HG02938 (cell line): ENCODE results near the gene CYP27B1.

Source experiments
- ATAC-seq: cut with Tn5 transposase; IDR thresholded peaks from one replicate; pipeline ENCODE4 v1.9.1; 2021; ENCODE audit warnings: mild to moderate bottlenecking, moderate library complexity; ENCODE audit not compliant: unreplicated experiment

The CYP27B1 gene

DNA sequence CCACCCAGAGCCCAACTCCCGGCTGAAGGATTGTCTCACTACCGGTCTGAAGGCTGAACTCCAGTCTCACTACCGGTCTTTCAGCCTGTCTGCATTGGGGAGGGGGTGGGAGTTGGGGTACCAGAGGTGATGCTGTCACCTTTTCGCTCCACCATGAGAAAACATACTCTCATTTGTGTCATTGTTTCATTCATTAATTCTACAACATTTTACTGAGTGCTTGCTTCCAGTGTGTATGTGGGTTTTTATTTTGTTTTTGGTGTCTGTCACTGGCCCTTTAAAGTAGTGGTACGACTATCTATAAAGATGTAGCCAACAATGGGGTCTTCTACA, 14.2 kb downstream of the CYP27B1 start:
- ATAC-seq: peak; percentile 3

GRCh38 chr12:57751788-57752667, 14.8 kb downstream of the CYP27B1 start, which contains the start of gene CDK4:
CDK4 (minus strand) TSS chr12:57752310; CDS start chr12:57751717, 593 bp downstream.
- peak; percentile 71 for ATAC-seq

GRCh38 chr12:57751432-57751787, 15.5 kb downstream of the CYP27B1 start:
- no peak for ATAC-seq

DNA sequence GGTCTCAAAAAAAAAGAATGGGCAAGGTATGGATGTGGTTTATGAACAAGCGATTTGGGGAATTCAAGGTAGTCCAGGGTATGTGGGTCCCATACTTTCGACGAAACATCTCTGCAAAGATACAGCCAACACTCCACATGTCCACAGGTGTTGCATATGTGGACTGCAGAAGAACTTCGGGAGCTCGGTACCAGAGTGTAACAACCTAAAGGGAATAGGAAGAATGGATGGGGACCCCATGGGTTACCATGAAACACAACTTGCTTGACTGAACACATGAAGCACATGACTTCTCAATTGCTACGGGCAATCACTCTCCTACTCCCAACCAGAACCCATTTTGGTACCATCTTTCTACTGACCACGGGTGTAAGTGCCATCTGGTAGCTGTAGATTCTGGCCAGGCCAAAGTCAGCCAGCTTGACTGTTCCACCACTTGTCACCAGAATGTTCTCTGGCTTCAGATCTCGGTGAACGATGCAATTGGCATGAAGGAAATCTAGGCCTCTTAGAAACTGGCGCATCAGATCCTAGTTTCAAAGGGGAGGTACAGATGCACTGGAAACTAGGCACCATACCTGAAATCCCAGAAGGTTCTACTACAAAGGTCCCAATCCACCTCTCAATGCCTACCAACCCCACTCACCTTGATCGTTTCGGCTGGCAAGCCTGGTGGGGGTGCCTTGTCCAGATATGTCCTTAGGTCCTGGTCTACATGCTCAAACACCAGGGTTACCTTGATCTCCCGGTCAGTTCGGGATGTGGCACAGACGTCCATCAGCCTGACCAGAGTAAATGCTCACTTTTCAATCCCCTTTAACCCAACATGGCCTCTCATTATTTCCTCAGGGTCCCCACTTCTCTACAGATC, 16.1 kb downstream of the CYP27B1 start:
- ATAC-seq: no peak

GRCh38 chr12:57749061-57749460, 17.8 kb downstream of the CYP27B1 start:
- no peak for ATAC-seq

- no peak for ATAC-seq
Measured at GRCh38 chr12:57746025-57746424, 20.9 kb downstream of the CYP27B1 start.

GRCh38 chr12:57745485-57745881, 21.4 kb downstream of the CYP27B1 start:
- ATAC-seq: no peak

GRCh38 chr12:57744777-57745484, 21.9 kb downstream of the CYP27B1 start, which contains the start of gene TSPAN31:
TSPAN31 (plus strand) TSS chr12:57745039; CDS start chr12:57745155, 116 bp downstream.
- peak; percentile 73 for ATAC-seq

- ATAC-seq: peak; percentile 42
Measured at GRCh38 chr12:57744194-57744776, 22.6 kb downstream of the CYP27B1 start.

GRCh38 chr12:57743769-57744168, 23.1 kb downstream of the CYP27B1 start:
- no peak for ATAC-seq

- peak; percentile 44 for ATAC-seq
Measured at GRCh38 chr12:57741844-57742738, 24.8 kb downstream of the CYP27B1 start.

- ATAC-seq: no peak
Measured at GRCh38 chr12:57741413-57741789, 25.5 kb downstream of the CYP27B1 start.

DNA sequence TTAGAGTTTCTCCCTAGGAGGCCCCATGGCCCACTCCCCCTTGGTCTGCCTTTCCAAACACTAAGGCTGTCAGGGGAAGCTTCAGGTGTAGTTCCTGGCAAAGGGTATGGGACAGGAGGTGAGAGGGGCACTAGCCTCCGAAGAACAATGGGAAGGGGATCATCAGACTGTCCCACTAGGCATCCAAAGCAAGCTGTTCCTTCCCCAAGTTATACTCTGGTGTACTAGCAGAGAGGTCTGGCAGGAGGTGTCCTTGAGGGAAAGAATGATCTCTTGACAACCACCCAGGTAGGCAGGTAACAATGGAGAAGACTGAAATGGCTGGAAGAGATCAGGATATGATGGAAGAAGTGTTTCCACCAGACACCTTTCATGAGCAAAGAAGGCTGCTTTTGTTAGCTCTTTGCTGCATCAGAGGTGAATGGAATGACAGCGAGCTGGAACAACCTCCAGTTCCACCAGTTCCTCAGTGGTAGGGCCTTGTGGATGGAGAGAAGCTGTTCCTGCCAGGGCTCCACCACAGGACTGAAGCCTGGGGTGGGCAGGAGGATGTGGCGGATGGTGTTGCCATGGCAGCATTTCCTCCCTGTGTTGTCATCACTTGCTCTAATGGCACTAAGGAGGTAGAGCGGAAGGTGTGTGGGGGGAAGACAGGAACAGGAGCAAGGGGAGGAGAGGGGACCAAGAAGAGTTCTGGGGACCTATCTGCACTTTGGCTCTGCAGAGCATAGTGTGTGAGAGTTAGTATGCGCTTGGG, 26.0 kb downstream of the CYP27B1 start:
- ATAC-seq: peak; percentile 44

- ATAC-seq: no peak
Measured at GRCh38 chr12:57739914-57740538, 26.9 kb downstream of the CYP27B1 start.

DNA sequence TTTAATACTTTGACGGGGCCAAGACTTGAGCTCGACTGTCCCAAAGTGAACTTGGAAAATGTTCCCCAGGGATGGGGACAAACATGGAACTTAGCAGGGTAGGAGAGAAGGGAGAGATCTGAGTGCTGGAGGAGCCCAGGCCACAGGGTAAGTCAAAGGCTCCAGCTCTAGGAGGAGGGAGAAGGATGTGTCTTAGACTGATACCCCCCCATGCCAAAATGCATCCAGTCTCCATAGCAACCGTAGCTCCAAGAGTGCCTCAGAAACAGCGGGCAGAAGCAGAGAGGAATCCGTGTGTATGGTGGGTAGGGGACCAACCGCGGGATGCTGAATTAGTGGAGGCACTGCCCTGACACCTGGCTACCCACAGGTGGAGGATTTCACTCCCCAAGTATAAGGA, 27.5 kb downstream of the CYP27B1 start:
- ATAC-seq: no peak

DNA sequence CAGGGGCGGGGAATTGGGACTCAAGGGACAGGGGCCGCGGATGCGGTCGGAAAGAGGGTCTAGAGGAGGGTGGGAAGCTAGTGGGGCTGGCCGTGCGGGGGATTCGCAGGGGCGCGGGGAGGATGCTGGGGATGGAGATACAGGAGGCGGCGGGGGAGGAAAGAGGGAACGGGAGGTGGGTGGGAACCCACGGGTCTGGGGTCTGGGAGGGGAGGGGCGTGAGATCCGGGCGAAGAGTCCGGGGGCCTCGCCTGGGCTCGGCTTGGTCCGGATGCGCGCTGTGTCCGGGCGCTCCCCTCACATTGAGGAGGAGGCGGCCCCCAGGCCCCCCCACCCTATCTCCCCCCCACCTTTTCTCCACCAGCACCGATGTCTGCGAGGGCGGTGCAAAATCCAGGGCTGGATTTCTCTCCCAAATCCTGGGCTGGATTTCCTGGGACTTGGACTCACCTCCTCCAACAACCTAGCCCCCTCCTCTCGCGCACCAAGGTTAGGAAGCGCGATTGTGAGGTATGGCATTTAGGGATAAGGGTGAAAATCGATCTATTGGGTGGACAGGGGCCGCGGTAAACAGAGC, 28.1 kb downstream of the CYP27B1 start, which contains the start of gene AGAP2:
Gene AGAP2, minus strand, starts transcription at position 82 of the 577 bp plus-strand sequence. CDS start 496 bp downstream, outside the sequence.
- ATAC-seq: no peak

- ATAC-seq: no peak
Measured at GRCh38 chr12:57737467-57738460, 29.1 kb downstream of the CYP27B1 start.
